A549 treated with Mapracorat at 1 μM for 4 hours (cell line): ENCODE measurements around the gene GPBAR1. TPM values are rescaled to one million over a fixed set of nuclear protein-coding genes. Genes with fewer than 3 reads are reported as not detected.

Experiments
- total RNA-seq: library from RNA; stranded (reverse); fragments of 200-300 nt; extraction: Qiagen RNA extraction; gene quantifications from 5 replicates; pipeline ENCODE4 v1.2.3, GENCODE V29; 2022

The GPBAR1 gene, protein sequence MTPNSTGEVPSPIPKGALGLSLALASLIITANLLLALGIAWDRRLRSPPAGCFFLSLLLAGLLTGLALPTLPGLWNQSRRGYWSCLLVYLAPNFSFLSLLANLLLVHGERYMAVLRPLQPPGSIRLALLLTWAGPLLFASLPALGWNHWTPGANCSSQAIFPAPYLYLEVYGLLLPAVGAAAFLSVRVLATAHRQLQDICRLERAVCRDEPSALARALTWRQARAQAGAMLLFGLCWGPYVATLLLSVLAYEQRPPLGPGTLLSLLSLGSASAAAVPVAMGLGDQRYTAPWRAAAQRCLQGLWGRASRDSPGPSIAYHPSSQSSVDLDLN
- 0.09 to 0.42 TPM (median 0.28 TPM) in 5 replicates for total RNA-seq

DNA sequence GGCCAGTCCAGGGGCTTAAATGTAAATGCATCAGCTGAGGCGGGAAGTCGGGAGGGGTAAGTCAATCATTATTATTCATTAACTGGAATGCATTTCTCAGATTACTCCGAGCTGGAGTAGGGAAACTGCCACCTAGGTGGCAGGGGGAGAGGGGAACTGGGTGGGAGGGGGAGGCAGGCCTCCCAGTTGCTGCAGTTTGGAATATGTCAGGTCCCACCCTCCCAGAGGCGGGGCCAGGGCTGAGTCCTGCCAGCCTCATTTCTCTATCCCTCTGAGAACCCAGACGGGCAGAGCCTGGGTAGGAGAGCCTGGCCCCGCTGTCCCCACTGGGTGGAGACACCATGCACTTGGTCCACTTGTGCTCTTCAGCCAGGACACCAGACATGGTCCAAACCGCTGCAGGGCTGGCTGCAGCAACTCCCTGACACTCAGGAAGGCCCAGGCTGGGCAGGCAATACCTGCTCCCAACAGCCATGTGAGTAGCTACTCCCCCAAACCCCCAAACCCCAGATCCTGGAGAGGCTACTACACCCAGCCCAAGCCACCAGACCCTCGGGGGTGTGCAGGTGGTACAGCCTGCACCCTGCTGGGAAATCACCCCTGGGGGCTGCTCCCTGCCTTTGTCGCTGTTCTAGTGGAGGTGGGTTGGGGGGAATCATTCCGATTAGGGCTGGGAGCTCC, at the start of gene GPBAR1:
Gene GPBAR1, plus strand, starts transcription at position 274 of the 681 bp plus-strand sequence. CDS start 1,710 bp downstream, outside the sequence.

DNA sequence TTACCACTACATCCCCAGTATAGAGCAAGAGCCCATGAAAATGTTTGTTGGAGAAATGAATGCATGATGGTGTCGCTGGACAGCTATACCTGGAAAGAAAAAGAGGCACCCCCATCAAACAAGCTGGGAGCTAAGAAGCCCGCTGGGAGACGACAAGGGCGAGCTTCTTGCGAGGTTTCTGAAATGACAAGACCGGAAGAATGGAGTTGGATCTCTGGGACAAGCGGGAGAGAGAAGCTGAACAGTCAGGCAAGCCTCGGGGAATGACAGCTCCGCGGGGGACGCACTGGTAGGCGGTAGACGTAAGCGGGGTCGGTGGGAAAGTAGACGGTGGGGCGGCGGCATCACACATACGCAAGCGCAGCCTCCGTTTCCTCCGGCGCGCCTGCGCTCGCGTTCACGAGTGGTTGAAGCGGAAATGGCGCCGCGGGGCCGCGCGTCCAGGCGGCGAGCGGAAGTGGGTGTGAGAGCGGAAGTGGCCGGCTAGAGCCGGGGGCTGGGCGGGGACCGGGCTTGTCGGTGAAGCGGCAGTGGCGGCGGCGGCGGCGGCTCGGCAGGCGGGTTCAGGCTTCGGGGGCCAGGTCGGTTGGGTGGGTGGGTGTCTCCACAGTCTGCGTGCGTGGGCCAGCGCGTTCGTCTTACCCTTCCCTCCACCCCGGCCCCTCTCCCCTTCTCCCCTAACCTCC, 44.0 kb upstream of the GPBAR1 start, which contains the start of gene ARPC2:
Gene ARPC2, plus strand, starts transcription at position 516 of the 686 bp plus-strand sequence. CDS start 282 bp downstream, outside the sequence.

DNA sequence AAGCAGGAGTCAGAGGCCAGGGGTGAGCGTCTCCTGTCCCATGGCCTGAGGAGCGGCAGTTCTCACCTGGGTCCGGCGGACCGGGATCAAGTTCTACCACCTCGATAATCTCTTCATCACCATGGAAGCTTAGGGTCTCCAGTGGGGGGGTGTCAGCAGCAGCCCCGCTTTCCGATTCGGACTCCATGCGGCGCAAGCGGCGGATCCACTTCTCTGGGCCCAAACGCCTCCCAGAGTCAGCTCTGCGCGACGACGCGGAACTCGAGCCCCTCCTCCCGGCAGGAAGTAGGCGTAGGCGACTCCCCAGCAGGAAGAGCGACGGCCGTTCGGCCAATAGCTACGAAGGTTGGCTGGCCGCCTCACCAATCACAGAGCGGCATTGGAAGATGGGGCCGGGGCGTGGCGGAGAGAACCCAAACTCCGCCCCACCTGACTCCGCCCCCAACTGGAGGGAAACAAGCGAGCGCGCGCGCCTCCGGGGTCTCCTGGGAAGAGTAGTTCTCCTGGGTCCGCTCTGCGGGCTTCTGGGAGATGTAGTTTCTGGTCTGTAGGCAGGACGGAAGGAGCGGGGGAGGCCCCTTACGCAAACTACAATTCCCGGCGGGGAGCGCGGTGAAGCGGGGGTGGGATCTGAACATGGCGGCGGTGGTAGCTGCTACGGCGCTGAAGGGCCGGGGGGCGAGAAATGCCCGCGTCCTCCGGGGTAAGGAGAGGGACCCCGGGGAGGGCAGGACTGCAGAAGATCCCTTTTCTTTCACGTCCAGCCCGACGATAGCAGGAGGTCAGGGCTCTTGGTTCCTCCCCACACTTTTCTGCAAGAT, 9.3 kb downstream of the GPBAR1 start, which contains the start of the genes AAMP and PNKD:
Gene AAMP, minus strand, starts transcription at position 238 of the 821 bp plus-strand sequence. Its CDS starts 51 bp downstream, at position 187.
Gene PNKD, plus strand, starts transcription at position 620 of the 821 bp plus-strand sequence. Its CDS starts 17 bp downstream, at position 637.

DNA sequence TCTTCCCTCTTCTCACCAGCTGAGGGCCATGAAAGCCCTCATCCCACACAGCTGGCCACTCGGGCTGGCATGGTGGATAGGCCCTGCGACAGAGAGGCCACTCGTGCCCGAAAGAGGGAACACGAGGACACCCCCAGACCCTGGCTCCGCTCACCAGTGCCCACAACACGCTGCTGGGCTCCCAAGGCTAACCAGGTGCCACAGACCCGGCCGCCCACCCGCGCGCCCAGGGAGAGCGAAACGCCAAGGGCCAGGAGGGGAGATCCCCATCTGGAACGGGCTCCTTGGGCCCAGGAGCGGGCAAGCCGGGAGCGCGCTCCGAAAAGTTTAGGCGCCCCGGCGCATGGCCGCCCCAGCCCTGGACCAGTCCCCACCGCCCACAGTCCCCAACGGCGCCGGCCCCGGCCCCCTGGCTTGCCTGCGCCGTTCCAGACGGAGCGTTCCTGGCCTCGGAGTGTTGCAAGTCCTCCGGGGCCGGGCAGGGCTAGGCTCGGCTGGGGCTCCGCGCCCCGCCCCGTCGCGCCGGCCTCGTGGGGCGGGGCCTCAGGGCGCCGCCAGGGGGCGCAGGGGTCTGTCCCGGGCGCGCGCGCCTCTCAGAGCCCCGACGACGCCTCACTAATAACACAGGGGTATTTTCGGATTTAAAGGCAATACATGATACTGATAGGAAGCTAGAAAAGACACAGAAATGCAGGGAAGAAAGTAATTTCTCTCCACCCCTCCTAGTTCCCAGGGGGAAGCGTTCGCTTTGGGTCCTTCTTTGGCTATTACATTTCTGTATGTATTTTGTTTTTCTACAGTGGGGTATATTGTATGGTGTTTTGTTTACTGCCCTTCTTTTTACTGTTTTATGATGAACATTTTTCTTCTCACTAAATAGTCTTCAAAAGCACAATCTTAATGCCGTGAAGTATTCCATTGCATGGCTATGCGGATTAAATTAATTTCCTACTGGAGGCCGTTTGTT, 31.5 kb downstream of the GPBAR1 start, which contains the start of gene TMBIM1:
Gene TMBIM1, minus strand, starts transcription at position 456 of the 967 bp plus-strand sequence. CDS start 10,362 bp downstream, outside the sequence.

Other genes with a start within 250 kb of the GPBAR1 start
- not detected in 5 replicates for gene RUFY4, start 191.8 kb upstream of the GPBAR1 start, total RNA-seq
- not detected in 5 replicates for gene CXCR2, start 135.0 kb upstream of the GPBAR1 start, total RNA-seq
- not detected in 5 replicates for gene CXCR1, start 94.1 kb upstream of the GPBAR1 start, total RNA-seq
- 295 to 304 TPM (median 298 TPM) in 5 replicates for gene ARPC2, start 43.8 kb upstream of the GPBAR1 start, total RNA-seq
- gene AAMP, start 9.1 kb downstream of the GPBAR1 start, total RNA-seq, result 120 to 174 TPM (median 126 TPM) in 5 replicates
- gene PNKD, start 9.5 kb downstream of the GPBAR1 start, total RNA-seq, result 53.2 to 74.6 TPM (median 71.4 TPM) in 5 replicates
- 126 to 143 TPM (median 133 TPM) in 5 replicates for gene TMBIM1, start 31.5 kb downstream of the GPBAR1 start, total RNA-seq
- gene CATIP, start 95.8 kb downstream of the GPBAR1 start, total RNA-seq, result 0.13 to 0.20 TPM in 2 of 5 replicates, not detected in the others
- 0.11 to 0.26 TPM (median 0.15 TPM) in 5 replicates for gene SLC11A1, start 121.3 kb downstream of the GPBAR1 start, total RNA-seq
- 57.3 to 73.2 TPM (median 71.0 TPM) in 5 replicates for gene CTDSP1, start 138.9 kb downstream of the GPBAR1 start, total RNA-seq
- gene VIL1, start 158.1 kb downstream of the GPBAR1 start, total RNA-seq, result 0.13 to 0.51 TPM (median 0.21 TPM) in 5 replicates